ENCODE data around the gene ATP9A. TPM values are rescaled to one million over a fixed set of nuclear protein-coding genes. Genes with fewer than 3 reads are reported as not detected.

The ATP9A gene
- polyA plus RNA-seq, 1 of the 3 experiments (the other 2 are of a cell fraction): 11.0 TPM

GRCh38 chr20:51591871-51592270 is 176.3 kb downstream of the ATP9A start:
- Histone ChIP-seq H3K9ac (no peak overlapping the region), H3K27ac (ENCODE audit: low read depth in 2 of 2, low read length in 1 of 2) (no peak overlapping the region), H3K4me1 (ENCODE audit: control insufficient read depth in 1 of 2, insufficient read depth in 2 of 2, low read depth in 1 of 2, low read length in 1 of 2) (peaks cover 6 to 12% of the 10 kb centered on the region in 2 experiments; a peak in 2 of 4 replicates), H3K4me3 (ENCODE audit: low read depth in 2 of 2, low read length in 1 of 2) (no peak overlapping the region), H3K27me3 (ENCODE audit: insufficient read depth) (no peaks in the 10 kb centered on the region), H3K4me2 (no peak overlapping the region), H3K79me2 (ENCODE audit: insufficient read depth) (no peaks in the 10 kb centered on the region), H3K9me3 (no peaks in the 10 kb centered on the region), H3K9me2 (no peaks in the 10 kb centered on the region), H4K20me1 (ENCODE audit: insufficient read depth) (no peaks in the 10 kb centered on the region), H3F3A (replicated peaks; ENCODE audit: insufficient read depth) (peaks cover 10% of the 10 kb centered on the region), H2AFZ (ENCODE audit: low read depth) (no peak overlapping the region), H3K36me3 (replicated peaks in 1 of 2; ENCODE audit: control insufficient read depth in 1 of 2, insufficient read depth in 2 of 2, low read length in 1 of 2) (no peaks in the 10 kb centered on the region)
- TF ChIP-seq NRF1 (IDR thresholded peaks at IDR 0.05; ENCODE audit: low read depth, low read length): no peak
- TF ChIP-seq NFIC (IDR thresholded peaks at IDR 0.05; ENCODE audit: borderline replicate concordance): no peak
- TF ChIP-seq PBX3 (IDR thresholded peaks at IDR 0.05): no peak
- TF ChIP-seq YY1 (IDR thresholded peaks at IDR 0.05; ENCODE audit: low read depth): no peak
- no peak for TF ChIP-seq GABPA (IDR thresholded peaks at IDR 0.05; ENCODE audit: low read depth)
- TF ChIP-seq, protein P1, sequence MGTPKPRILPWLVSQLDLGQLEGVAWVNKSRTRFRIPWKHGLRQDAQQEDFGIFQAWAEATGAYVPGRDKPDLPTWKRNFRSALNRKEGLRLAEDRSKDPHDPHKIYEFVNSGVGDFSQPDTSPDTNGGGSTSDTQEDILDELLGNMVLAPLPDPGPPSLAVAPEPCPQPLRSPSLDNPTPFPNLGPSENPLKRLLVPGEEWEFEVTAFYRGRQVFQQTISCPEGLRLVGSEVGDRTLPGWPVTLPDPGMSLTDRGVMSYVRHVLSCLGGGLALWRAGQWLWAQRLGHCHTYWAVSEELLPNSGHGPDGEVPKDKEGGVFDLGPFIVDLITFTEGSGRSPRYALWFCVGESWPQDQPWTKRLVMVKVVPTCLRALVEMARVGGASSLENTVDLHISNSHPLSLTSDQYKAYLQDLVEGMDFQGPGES (IDR thresholded peaks at IDR 0.05; ENCODE audit: low read depth, low read length): no peak
- TF ChIP-seq TEAD4 (IDR thresholded peaks at IDR 0.05; ENCODE audit: borderline replicate concordance, insufficient read depth): no peak
- TF ChIP-seq GATA2 (CRISPR knock-in tag; IDR thresholded peaks at IDR 0.05): no peak
- TF ChIP-seq, protein P2, sequence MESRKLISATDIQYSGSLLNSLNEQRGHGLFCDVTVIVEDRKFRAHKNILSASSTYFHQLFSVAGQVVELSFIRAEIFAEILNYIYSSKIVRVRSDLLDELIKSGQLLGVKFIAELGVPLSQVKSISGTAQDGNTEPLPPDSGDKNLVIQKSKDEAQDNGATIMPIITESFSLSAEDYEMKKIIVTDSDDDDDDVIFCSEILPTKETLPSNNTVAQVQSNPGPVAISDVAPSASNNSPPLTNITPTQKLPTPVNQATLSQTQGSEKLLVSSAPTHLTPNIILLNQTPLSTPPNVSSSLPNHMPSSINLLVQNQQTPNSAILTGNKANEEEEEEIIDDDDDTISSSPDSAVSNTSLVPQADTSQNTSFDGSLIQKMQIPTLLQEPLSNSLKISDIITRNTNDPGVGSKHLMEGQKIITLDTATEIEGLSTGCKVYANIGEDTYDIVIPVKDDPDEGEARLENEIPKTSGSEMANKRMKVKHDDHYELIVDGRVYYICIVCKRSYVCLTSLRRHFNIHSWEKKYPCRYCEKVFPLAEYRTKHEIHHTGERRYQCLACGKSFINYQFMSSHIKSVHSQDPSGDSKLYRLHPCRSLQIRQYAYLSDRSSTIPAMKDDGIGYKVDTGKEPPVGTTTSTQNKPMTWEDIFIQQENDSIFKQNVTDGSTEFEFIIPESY (IDR thresholded peaks at IDR 0.05; ENCODE audit: borderline replicate concordance, low read depth): no peak
- TF ChIP-seq TAF1 (IDR thresholded peaks at IDR 0.05; ENCODE audit: borderline replicate concordance, low read depth, low read length): no peak
- no peak for TF ChIP-seq RFX5 (IDR thresholded peaks at IDR 0.05; ENCODE audit: low read length)
- TF ChIP-seq, protein P3, sequence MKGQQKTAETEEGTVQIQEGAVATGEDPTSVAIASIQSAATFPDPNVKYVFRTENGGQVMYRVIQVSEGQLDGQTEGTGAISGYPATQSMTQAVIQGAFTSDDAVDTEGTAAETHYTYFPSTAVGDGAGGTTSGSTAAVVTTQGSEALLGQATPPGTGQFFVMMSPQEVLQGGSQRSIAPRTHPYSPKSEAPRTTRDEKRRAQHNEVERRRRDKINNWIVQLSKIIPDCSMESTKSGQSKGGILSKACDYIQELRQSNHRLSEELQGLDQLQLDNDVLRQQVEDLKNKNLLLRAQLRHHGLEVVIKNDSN (IDR thresholded peaks at IDR 0.05; ENCODE audit: borderline replicate concordance, low read depth): no peak
- POLR2A ChIA-PET: no interaction called here
- no peak for DNase-seq
- CTCF ChIA-PET: interaction anchor here (0.8 to 2.8 kb wide), 7 partner anchors 56 to 611 kb away, joined by 3 to 7 read pairs (median 4); no protein-coding TSS in a partner anchor
- WGBS (ENCODE audit: low lambda C conversion rate): 78% methylated on average over 10 of the region's 10 CpGs

DNA sequence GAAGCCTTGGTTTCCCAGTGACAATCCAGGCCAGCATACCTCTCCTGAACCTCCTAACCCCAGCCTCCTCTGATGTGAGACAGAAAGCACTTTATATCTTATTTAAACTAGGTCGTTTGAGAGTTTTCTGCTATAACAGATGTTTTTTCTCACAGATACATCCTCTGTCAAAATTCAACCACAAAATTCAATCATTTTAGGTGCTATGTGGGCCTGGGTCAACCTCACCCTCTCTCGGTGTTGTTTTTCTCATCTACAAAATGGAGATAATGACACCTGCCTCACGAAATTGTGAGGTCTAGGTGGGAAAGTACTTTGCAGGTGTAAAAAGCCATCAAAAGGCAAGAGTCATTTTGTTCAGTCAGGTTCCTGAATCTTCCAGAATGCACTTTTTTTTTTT is 179.4 kb downstream of the ATP9A start:
- H4K20me1 ChIP-seq (ENCODE audit: insufficient read depth): no peaks in the 10 kb centered on the region
- no peak for DNase-seq
- H3K4me2 ChIP-seq: no peak overlapping the region
- no peaks in the 10 kb centered on the region for H3K79me2 ChIP-seq (ENCODE audit: insufficient read depth)
- H3K9ac ChIP-seq: no peak overlapping the region
- H3K27me3 ChIP-seq (ENCODE audit: insufficient read depth): no peaks in the 10 kb centered on the region
- POLR2A ChIA-PET: no interaction called here
- H2AFZ ChIP-seq (ENCODE audit: low read depth): no peak overlapping the region
- CTCF ChIA-PET: interaction anchor here (0.6 to 1.6 kb wide), 3 partner anchors 138 to 601 kb away, joined by 3 read pairs; no protein-coding TSS in a partner anchor
- peaks cover 16% of the 10 kb centered on the region for H3F3A ChIP-seq (replicated peaks; ENCODE audit: insufficient read depth)
- H3K4me1 ChIP-seq (ENCODE audit: control insufficient read depth in 1 of 2, insufficient read depth in 2 of 2, low read depth in 1 of 2, low read length in 1 of 2): peaks cover 0 to 12% of the 10 kb centered on the region in 2 experiments; a peak in 1 of 4 replicates
- no peak overlapping the region for H3K4me3 ChIP-seq (ENCODE audit: low read depth in 2 of 2, low read length in 1 of 2)
- H3K9me2 ChIP-seq: no peaks in the 10 kb centered on the region
- H3K27ac ChIP-seq (ENCODE audit: low read depth in 2 of 2, low read length in 1 of 2): no peak overlapping the region
- H3K36me3 ChIP-seq (replicated peaks in 1 of 2; ENCODE audit: control insufficient read depth in 1 of 2, insufficient read depth in 2 of 2, low read length in 1 of 2): no peaks in the 10 kb centered on the region
- 70% methylated on average over 3 of the region's 3 CpGs for WGBS (ENCODE audit: low lambda C conversion rate)
- no peaks in the 10 kb centered on the region for H3K9me3 ChIP-seq
- TF ChIP-seq, protein P1 (IDR thresholded peaks at IDR 0.05; ENCODE audit: low read depth, low read length): no peak
- TF ChIP-seq, protein P4, sequence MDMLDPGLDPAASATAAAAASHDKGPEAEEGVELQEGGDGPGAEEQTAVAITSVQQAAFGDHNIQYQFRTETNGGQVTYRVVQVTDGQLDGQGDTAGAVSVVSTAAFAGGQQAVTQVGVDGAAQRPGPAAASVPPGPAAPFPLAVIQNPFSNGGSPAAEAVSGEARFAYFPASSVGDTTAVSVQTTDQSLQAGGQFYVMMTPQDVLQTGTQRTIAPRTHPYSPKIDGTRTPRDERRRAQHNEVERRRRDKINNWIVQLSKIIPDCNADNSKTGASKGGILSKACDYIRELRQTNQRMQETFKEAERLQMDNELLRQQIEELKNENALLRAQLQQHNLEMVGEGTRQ (IDR thresholded peaks at IDR 0.05; ENCODE audit: borderline replicate concordance, low read depth, low read length): no peak
- TF ChIP-seq, protein P2 (IDR thresholded peaks at IDR 0.05; ENCODE audit: borderline replicate concordance, low read depth): no peak
- TF ChIP-seq SIN3A (IDR thresholded peaks at IDR 0.05; ENCODE audit: borderline replicate concordance, low read depth, low read length) (no peak), POLR2AphosphoS5 (IDR thresholded peaks at IDR 0.05; ENCODE audit: low read depth, low read length) (no peak), TEAD4 (IDR thresholded peaks at IDR 0.05; ENCODE audit: borderline replicate concordance, insufficient read depth) (no peak), FOXM1 (IDR thresholded peaks at IDR 0.05; ENCODE audit: low read depth) (no peak)
